ENCODE results near the gene IGF2. TPM values are rescaled to one million over a fixed set of nuclear protein-coding genes. Genes with fewer than 3 reads are reported as not detected.

Gene IGF2
- total and polyA plus RNA-seq, 10 of the 15 experiments (the other 5 are each of a cell fraction or from before 2014, with no cell fraction given) = 0.41 TPM; not detected in 9

DNA sequence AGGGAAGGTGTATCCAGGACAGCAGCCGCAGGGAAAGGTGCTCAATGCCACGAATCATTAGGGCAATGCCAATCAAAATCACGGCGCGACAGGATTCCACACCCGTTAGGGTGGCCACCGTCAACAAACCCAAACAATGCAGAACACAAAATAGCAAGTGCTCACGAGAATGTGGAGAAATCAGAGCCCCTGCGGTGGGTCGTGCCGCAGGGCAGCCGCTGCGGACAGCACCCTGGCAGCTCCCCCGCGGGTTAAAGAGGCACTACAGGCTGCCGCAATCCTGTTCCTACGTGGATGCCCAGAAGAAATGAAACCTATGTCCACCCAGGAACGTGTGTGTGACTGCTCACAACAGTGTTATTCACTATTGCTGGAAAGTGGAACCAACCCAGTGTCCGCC lies 49.6 kb upstream of the IGF2 start:
- in situ Hi-C loops (cut with MboI) = no loop called here
- POLR2A ChIA-PET = no interaction called here
- TF ChIP-seq SUPT20H (IDR thresholded peaks at IDR 0.05; ENCODE audit: borderline replicate concordance, control insufficient read depth, low read depth, low read length) = no peak
- TF ChIP-seq RFX5 (IDR thresholded peaks at IDR 0.05; ENCODE audit: low read depth, low read length) = no peak
- TF ChIP-seq BHLHE40 (IDR thresholded peaks at IDR 0.05; ENCODE audit: borderline replicate concordance in 1 of 2, low read depth in 2 of 2, low read length in 1 of 2) = no peak
- no peak for TF ChIP-seq HCFC1 (IDR thresholded peaks at IDR 0.05; ENCODE audit: low read length)
- TF ChIP-seq CHD2 (IDR thresholded peaks at IDR 0.05; ENCODE audit: borderline replicate concordance, low read depth, low read length) = no peak
- TF ChIP-seq, protein P1, sequence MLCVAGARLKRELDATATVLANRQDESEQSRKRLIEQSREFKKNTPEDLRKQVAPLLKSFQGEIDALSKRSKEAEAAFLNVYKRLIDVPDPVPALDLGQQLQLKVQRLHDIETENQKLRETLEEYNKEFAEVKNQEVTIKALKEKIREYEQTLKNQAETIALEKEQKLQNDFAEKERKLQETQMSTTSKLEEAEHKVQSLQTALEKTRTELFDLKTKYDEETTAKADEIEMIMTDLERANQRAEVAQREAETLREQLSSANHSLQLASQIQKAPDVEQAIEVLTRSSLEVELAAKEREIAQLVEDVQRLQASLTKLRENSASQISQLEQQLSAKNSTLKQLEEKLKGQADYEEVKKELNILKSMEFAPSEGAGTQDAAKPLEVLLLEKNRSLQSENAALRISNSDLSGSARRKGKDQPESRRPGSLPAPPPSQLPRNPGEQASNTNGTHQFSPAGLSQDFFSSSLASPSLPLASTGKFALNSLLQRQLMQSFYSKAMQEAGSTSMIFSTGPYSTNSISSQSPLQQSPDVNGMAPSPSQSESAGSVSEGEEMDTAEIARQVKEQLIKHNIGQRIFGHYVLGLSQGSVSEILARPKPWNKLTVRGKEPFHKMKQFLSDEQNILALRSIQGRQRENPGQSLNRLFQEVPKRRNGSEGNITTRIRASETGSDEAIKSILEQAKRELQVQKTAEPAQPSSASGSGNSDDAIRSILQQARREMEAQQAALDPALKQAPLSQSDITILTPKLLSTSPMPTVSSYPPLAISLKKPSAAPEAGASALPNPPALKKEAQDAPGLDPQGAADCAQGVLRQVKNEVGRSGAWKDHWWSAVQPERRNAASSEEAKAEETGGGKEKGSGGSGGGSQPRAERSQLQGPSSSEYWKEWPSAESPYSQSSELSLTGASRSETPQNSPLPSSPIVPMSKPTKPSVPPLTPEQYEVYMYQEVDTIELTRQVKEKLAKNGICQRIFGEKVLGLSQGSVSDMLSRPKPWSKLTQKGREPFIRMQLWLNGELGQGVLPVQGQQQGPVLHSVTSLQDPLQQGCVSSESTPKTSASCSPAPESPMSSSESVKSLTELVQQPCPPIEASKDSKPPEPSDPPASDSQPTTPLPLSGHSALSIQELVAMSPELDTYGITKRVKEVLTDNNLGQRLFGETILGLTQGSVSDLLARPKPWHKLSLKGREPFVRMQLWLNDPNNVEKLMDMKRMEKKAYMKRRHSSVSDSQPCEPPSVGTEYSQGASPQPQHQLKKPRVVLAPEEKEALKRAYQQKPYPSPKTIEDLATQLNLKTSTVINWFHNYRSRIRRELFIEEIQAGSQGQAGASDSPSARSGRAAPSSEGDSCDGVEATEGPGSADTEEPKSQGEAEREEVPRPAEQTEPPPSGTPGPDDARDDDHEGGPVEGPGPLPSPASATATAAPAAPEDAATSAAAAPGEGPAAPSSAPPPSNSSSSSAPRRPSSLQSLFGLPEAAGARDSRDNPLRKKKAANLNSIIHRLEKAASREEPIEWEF (IDR thresholded peaks at IDR 0.05; ENCODE audit: insufficient replicate concordance, low read depth, low read length) = no peak
- TF ChIP-seq SIX5 (IDR thresholded peaks at IDR 0.05; ENCODE audit: low read depth, low read length, severe bottlenecking) = no peak
- no peak for TF ChIP-seq FOXK2 (IDR thresholded peaks at IDR 0.05)
- TF ChIP-seq GATAD2B (conservative IDR thresholded peaks at IDR 0.05; ENCODE audit: low read depth) = no peak
- no peak for TF ChIP-seq FOS (IDR thresholded peaks at IDR 0.05; ENCODE audit: borderline replicate concordance, extremely low read depth, insufficient read length)
- no peak for TF ChIP-seq EP300 (IDR thresholded peaks at IDR 0.05; ENCODE audit: borderline replicate concordance in 1 of 2, control insufficient read depth in 1 of 2, low read depth in 2 of 2, low read length in 2 of 2)

More for the DNA sequence above, 49.6 kb upstream of the IGF2 start:
- intact Hi-C loops (cut with micrococcal nuclease; ENCODE audit: unreplicated experiment) = no loop called here
- BruUV-seq (replicated peaks) = no TSS peak
- Histone ChIP-seq H4K20me1 (ENCODE audit: control insufficient read depth, insufficient read depth) (no peaks in the 10 kb centered on the region), H3K27me3 (replicated peaks in 1 of 2; ENCODE audit: control insufficient read depth in 2 of 2, insufficient read depth in 2 of 2, low read length in 1 of 2) (no peaks in the 10 kb centered on the region), H3K36me3 (ENCODE audit: control insufficient read depth in 2 of 2, insufficient read depth in 2 of 2, low read length in 1 of 2) (no peaks in the 10 kb centered on the region), H3K4me3 (no peak overlapping the region), H3K4me2 (ENCODE audit: control insufficient read depth, insufficient read depth) (no peak overlapping the region), H3K9me3 (replicated peaks; ENCODE audit: control insufficient read depth, insufficient read depth, low read length) (no peaks in the 10 kb centered on the region), H2AFZ (ENCODE audit: control insufficient read depth, low read depth, low read length) (no peak overlapping the region), H3K4me1 (ENCODE audit: control insufficient read depth, insufficient read depth, low read length) (no peaks in the 10 kb centered on the region), H3K27ac (ENCODE audit: control insufficient read depth, insufficient read depth) (no peak overlapping the region), H3K79me2 (ENCODE audit: control insufficient read depth, insufficient read depth, low read length) (no peaks in the 10 kb centered on the region), H3K9ac (ENCODE audit: control insufficient read depth, insufficient read depth, low read length) (no peak overlapping the region)
- DNase-seq (ENCODE audit: low read depth, low spot score) = no peak
- CTCF ChIA-PET = no interaction called here
- 75% methylated on average over 18 of the region's 19 CpGs for WGBS (ENCODE audit: insufficient coverage, insufficient replicate concordance, low lambda C conversion rate, missing lambda C conversion rate)
- SMC1A ChIA-PET (ENCODE audit: uncharacterized antibody, unreplicated experiment) = no interaction called here
- no peak for FAIRE-seq
- ATAC-seq = no peak
- RAD21 ChIA-PET (ENCODE audit: unreplicated experiment) = no interaction called here

Measured in GM12878 (cell line).